Measurements from ENCODE around the gene UBTF. TPM values are rescaled to one million over a fixed set of nuclear protein-coding genes. Genes with fewer than 3 reads are reported as not detected.

Gene UBTF
- total and polyA plus RNA-seq, 9 of the 15 experiments (the other 6 are each of a cell fraction or from before 2014, with no cell fraction given), result 1.2 to 113 (median 83.6) TPM

GRCh38 chr17:44267818-44268490, 48.5 kb upstream of the UBTF start, which contains the start of gene SLC4A1:
Gene SLC4A1 (minus strand): TSS chr17:44268135. CDS start chr17:44262866, 5,269 bp downstream.
- DNase-seq (ENCODE audit: extremely low read depth in 1 of 4, low spot score in 3 of 4) (peak; percentile 31 to 83 (median 63)), FAIRE-seq (no peak), ATAC-seq (no peak)
- POLR2A ChIA-PET, result interaction anchor here (0.7 to 2.2 kb wide), 4 partner anchors 9 to 14 kb away, joined by 3 to 5 read pairs (median 4); no protein-coding TSS in a partner anchor
- H3K27me3 ChIP-seq (ENCODE audit: control insufficient read depth in 2 of 2, insufficient read depth in 2 of 2, low read length in 2 of 2), result no peaks in the 10 kb centered on the region
- H3K9me3 ChIP-seq (replicated peaks; ENCODE audit: control insufficient read depth, insufficient read depth, low read depth, low read length), result no peaks in the 10 kb centered on the region
- no TSS peak for BruUV-seq (replicated peaks)
- TF ChIP-seq VEZF1 (CRISPR knock-in tag; IDR thresholded peaks at IDR 0.05) (peak; percentile 58; the same call in 1 of the 2 replicates), SMARCC2 (IDR thresholded peaks at IDR 0.05; ENCODE audit: low read depth) (no peak), PRPF4 (IDR thresholded peaks at IDR 0.05; ENCODE audit: insufficient read depth, low read depth, low read length, poor library complexity, severe bottlenecking) (no peak), TCF3 (CRISPR knock-in tag; IDR thresholded peaks at IDR 0.05) (peak; percentile 29; the same call in 1 of the 2 replicates), ERF (CRISPR knock-in tag; IDR thresholded peaks at IDR 0.05) (no peak), ARID1B (IDR thresholded peaks at IDR 0.05) (0 out of 2 replicates have a peak, but pooled peaks have one; percentile 22), CTCF (IDR thresholded peaks at IDR 0.05 in 2 of 3, conservative IDR thresholded peaks at IDR 0.05 in 1 of 3; ENCODE audit: insufficient read depth in 2 of 3, low read depth in 1 of 3, low read length in 3 of 3) (peak in 1 of 3 experiments; percentile 22; a peak in 1 of 6 replicates), TAL1 (IDR thresholded peaks at IDR 0.05) (peak; percentile 38; the same call in 1 of the 2 replicates), MYNN (IDR thresholded peaks at IDR 0.05) (peak; percentile 25; the same call in 1 of the 2 replicates), MYNN (CRISPR knock-in tag; IDR thresholded peaks at IDR 0.05) (no peak), CBFA2T2 (conservative IDR thresholded peaks at IDR 0.05) (peak; percentile 29), CBFA2T3 (IDR thresholded peaks at IDR 0.05) (peak; percentile 37)
- TF ChIP-seq, protein P1, sequence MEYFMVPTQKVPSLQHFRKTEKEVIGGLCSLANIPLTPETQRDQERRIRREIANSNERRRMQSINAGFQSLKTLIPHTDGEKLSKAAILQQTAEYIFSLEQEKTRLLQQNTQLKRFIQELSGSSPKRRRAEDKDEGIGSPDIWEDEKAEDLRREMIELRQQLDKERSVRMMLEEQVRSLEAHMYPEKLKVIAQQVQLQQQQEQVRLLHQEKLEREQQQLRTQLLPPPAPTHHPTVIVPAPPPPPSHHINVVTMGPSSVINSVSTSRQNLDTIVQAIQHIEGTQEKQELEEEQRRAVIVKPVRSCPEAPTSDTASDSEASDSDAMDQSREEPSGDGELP (CRISPR knock-in tag; IDR thresholded peaks at IDR 0.05; ENCODE audit: borderline replicate concordance), result peak; percentile 77
- TF ChIP-seq, protein P2, sequence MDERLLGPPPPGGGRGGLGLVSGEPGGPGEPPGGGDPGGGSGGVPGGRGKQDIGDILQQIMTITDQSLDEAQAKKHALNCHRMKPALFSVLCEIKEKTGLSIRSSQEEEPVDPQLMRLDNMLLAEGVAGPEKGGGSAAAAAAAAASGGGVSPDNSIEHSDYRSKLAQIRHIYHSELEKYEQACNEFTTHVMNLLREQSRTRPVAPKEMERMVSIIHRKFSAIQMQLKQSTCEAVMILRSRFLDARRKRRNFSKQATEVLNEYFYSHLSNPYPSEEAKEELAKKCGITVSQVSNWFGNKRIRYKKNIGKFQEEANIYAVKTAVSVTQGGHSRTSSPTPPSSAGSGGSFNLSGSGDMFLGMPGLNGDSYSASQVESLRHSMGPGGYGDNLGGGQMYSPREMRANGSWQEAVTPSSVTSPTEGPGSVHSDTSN (CRISPR knock-in tag; IDR thresholded peaks at IDR 0.05; ENCODE audit: low read depth), result no peak
- TF ChIP-seq, protein P2 (tag; conservative IDR thresholded peaks at IDR 0.05; ENCODE audit: low read depth), result no peak
- H2AFZ ChIP-seq (ENCODE audit: low read depth, low read length), result peak within 1 kb of the TSS; percentile 14; the same call in 1 of the 2 replicates
- intact Hi-C loops (cut with micrococcal nuclease) (loop anchor here (2.0 kb wide), 2 partner anchors 21 to 57 kb away; partner anchors contain the start of gene SLC25A39), in situ Hi-C loops (cut with MboI) (no loop called here)
- peak within 1 kb of the TSS; percentile 46 for H3K4me2 ChIP-seq (ENCODE audit: insufficient read depth, low read length)
- H3K4me3 ChIP-seq, result no peak within 1 kb of the TSS
- H3K4me1 ChIP-seq (replicated peaks in 1 of 2; ENCODE audit: control insufficient read depth in 2 of 2, insufficient read depth in 2 of 2, low read length in 2 of 2), result peaks cover 49 to 62% of the 10 kb centered on the region in 2 experiments
- H3K36me3 ChIP-seq (ENCODE audit: control insufficient read depth, insufficient read depth, low read length), result no peaks in the 10 kb centered on the region
- H4K20me1 ChIP-seq (replicated peaks; ENCODE audit: control insufficient read depth, insufficient read depth, low read length), result peaks cover 5% of the 10 kb centered on the region; the same call in 1 of the 2 replicates
- no peak within 1 kb of the TSS for H3K27ac ChIP-seq (ENCODE audit: extremely low read depth, low read depth, low read length)
- CTCF ChIA-PET (ENCODE audit: low intra/inter-chr PET ratio), result interaction anchor here (1.0 kb wide), 1 partner anchor 63 kb away, joined by 3 read pairs; no protein-coding TSS in a partner anchor
- H3K9ac ChIP-seq (ENCODE audit: insufficient read depth in 1 of 2, low read depth in 2 of 2, low read length in 2 of 2), result peak within 1 kb of the TSS in 1 of 2 experiments; percentile 84; a peak in 3 of 4 replicates
- H3K9me1 ChIP-seq (ENCODE audit: control insufficient read depth, insufficient read depth, low read length), result peaks cover 7% of the 10 kb centered on the region
- no peaks in the 10 kb centered on the region for H3K79me2 ChIP-seq (ENCODE audit: control insufficient read depth, insufficient read depth, low read length)
- 25% methylated on average over 2 of the region's 14 CpGs for WGBS (ENCODE audit: insufficient coverage, low coverage, missing lambda C conversion rate)

Measured in K562 (cell line).